Stimulated activated CD4-positive, alpha-beta T cell treated with anti-CD3 and anti-CD28 coated beads, TNF-alpha, amount 100 ng/mL, for 4 hours (primary cell): Measurements from ENCODE around the gene ASRGL1.

Experiments
- DNase-seq, 3 experiments: peaks; one replicate each; pipeline ENCODE4 v3.0.0-alpha.2; 2020; ENCODE audit warnings: low read depth in 3 of 3

ASRGL1 gene

DNA sequence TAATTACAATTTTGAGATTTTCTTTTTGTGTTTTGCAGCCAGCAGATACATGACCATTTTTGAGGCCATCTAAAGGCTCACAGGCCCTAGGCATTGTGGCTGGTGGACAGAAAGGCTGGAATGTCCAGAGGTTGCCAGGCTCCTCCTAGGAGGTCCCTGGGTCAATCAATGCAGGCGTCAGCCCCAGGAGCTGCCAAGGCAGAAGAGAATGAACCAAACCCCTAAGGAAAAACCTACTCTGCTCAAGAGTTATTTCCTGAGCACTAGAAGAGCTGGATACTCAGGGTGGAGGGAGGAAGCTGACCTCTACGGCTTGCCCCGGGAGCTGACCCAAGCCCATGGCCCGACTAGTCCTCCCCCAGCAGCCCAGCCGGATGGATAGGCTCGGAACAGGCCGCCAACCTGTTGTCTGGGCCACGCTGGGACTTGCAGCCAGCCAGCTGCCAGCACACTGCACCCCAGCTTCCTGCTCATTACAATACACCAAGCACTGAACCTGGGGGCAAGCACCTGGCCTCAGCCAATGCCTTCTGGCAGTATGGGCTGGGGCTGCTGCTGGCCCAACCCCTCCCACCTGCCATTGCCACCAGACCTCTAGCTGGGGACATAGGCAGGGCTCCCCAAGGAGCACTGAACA is 75.9 kb downstream of the ASRGL1 start:
- DNase-seq, result no peak

DNA sequence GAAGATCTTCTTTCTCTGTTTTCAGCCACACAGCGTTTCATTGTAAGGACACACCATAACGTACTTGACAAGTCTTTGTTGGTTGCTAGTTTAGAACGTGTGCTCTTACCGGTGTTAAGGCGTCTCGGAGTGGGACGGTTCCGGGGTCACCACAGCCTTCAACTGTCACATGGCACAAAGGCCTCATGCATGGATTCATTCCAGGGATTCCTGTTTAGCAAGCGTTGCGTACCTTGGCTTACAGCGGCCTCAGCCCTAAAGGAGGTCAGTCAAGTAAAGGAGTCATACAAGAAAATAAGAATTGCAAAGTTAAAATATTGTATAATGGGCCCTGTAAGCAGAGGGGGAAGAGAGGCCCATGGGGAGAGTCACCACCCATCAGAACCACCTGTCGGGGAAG is 79.3 kb downstream of the ASRGL1 start:
- DNase-seq, result no peak

DNA sequence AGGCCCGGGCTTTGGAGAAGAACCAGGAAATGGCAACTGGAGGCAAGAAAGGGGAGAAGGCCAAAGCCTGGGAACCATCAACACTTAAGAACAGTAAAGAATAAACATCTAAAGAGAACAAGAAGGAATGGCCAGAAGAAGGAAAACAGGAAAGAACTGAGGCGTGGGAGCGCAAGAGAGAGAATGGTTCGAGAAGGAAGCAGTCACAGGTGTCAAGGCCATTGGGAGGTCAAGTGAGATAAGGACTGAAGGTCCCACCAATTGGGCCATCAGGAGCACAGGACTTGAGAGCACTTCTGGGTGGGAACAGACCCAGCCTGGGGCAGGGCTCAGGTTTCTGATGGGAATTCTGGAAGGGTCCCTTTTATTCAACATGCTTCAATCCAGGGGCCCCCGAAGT is 80.9 kb downstream of the ASRGL1 start:
- DNase-seq, result no peak

DNA sequence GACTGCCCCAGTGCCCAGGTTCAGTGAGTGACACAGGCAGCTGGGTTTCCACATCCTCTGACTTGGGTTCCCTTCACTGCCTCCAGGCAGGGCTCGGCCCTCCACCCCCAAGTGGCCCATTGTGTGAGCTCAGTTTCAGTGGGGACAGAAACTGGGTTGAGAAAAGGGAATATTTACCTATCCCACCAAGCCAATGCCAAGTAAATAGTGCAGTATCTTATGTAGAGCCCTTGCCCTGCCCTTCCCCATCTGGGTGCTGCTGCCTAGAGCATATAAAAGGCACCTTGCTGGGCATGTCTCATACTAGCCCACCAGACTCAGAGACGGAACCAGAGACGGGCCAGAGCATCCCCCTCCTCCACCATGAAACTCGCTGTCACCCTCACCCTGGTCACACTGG is 81.5 kb downstream of the ASRGL1 start, which contains the start of gene SCGB1A1:
Gene SCGB1A1 (plus strand): TSS at position 301 of the 400 bp plus-strand sequence. CDS start 63 bp downstream, at position 364.
- no peak for DNase-seq

DNA sequence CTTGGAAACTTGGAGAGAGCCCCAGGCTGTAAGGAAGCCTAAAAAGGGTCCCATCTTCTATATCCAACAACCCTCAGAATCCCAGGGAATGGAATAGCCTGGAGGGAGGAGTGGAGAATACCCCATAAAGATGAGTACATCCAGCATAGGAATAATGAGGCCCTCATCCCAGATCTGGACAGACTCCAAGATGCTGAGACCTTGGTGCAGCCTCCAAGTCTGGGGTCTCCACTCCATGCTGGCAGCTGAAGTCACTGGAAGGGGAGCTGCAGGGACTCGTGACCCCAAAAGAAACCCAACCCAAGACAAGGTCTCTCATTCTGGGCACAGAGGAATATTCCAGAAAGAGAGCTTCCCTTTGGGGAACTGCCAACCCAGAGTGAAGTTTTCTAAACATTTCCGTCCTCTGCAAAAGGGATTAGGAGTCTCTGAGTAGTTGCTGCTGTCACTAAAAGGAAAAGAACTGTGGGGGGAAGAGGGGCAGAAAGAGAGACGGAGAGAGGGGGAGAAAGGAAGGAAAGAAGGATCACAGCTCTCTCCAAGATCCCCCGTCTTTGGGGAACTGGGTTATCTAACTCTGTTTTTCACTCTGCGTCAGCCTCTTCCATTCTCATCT is 82.2 kb downstream of the ASRGL1 start:
- no peak for DNase-seq

DNA sequence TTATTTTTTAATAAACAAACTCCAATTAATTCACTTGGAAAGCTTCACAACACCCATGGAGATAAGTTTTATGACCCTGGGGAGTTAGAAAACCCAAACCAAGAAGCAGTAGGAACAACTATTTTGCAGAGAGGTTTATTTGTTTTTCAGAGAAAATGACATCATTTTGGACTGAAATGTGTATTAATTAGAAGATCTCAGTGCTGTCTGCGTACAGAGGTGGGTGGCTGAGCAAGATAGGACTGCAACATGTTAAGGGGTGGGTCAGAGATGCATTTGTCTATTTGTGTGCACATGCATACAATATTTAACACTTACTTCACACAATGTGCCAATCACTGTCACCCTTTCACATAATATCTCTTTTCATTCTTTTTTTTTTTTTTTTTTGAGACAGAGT is 82.7 kb downstream of the ASRGL1 start:
- no peak for DNase-seq

DNA sequence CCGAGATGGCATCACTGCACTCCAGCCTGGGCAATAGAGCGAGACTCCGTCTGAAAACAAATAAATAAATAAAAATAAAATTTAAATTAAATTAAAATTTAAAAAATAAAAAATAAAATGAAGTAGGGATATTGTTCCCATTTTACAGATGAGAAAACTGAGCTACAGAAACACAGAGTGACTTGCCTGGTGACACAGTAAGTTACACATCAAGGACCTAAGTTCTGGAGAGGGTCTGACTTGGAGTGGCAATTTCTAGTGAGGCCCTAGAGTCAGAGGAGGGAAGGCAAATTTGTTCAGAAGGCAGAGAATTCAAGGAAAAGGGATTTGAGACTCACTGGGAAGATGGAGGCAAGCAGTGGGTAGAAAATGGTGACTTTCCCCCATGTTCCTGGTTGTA is 83.6 kb downstream of the ASRGL1 start:
- no peak for DNase-seq

DNA sequence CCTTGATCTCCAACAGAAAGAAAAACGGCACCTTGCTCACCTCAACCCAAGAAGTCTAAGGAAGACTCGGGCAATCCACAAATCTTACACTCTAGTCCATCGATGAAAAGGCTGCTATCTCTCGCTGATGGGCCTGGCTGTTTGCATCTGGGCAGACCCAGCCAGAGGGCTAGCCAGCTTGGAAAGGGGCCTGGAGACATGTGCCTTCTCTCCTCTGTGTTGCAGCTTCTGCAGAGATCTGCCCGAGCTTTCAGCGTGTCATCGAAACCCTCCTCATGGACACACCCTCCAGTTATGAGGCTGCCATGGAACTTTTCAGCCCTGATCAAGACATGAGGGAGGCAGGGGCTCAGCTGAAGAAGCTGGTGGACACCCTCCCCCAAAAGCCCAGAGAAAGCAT is 84.7 kb downstream of the ASRGL1 start:
- DNase-seq, result no peak

DNA sequence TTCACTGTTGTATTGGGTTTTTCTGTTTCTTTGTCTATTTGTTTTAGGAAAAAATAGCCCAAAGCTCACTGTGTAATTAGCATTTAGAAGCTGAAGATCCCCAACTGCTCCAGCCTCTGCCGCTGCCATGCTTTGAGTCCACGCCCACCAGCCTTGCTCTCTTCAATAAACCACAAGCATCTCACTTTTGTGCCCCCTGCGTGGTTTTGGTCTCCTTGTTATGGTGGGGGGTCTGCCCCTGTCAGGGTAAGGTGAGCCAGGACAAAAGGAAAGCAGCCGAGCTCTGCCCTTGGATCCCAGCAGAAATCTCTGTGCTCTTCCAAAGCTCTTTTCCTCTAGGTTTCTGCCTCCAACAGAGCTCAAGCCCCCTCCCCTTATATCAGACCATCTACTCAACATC is 85.8 kb downstream of the ASRGL1 start:
- no peak for DNase-seq

DNA sequence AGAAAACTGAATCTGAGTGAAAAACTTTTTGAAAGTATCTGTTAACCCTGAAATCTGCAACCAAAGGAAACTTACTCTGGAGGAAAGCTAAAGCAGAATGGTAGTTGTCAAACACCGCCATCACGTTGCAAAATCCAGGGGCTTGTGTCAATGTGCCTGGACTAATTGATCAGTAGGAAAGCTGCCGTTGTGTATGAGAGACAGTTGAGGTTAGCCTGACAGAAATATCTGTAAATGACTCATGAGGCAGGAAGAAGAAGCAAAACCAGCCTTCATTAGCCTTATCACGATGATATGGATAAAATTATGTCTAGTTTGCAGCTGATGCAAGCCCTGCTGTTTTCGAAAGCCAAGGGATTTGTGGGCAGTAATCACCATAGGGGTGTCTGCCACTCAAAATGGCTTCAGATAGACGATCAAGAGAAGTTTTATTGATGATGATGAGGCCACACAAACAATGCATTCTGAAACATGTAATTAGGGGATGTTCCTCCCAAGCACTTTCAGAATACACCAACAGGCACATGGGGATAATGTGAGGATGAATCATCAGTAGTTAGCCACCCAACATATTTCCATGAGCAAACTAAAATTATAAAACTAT is 90.5 kb downstream of the ASRGL1 start:
- DNase-seq, result no peak

DNA sequence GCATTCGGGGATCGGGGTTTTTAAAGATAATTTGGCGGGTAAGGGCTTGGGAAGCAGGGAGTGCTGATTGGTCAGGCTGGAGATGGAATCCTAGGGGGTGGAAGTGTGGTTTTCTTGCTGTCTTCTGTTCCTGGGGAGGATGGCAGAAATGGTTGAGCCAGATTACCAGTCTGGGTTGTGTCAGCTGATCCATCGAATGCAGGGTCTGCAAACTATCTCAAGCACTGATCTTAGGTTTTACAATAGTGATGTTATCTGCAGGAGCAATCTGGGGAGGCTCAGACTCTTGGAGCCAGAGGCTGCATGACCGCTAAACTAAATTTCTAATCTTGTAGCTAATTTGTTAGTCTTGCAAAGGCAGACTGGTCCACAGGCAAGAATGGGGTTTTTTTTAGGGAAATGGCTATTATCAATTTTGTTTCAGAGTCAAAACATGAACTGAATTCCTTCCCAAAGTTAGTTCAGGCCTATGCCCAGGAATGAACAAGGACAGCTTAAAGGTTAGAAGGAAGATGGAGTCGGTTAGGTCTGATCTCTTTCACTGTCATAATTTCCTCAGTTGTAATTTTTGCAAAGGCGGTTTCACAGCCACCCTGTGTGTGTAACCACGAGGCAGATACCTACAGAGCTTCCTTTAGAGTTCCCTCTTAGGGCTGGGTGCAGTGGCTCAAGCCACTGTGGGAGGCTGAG is 91.8 kb downstream of the ASRGL1 start:
- no peak for DNase-seq

DNA sequence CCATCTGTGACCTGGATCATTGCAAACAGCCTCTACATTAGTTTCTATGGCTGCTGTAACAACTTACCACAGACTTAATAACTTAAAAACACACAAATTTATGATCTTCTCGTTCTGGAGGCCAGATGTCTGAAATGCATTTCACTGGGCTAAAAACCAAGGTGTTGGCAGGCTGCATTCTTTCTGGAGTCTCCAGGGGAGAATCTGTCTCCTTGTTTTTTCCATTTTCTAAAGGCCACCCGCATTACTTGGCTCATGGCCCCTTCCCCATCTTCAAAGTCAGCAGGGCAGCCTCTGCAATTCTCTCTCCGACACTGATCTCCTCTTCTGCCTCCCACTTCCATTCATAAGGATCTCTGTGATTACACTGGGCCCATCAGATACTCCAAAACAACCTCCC is 93.2 kb downstream of the ASRGL1 start:
- DNase-seq, result no peak

DNA sequence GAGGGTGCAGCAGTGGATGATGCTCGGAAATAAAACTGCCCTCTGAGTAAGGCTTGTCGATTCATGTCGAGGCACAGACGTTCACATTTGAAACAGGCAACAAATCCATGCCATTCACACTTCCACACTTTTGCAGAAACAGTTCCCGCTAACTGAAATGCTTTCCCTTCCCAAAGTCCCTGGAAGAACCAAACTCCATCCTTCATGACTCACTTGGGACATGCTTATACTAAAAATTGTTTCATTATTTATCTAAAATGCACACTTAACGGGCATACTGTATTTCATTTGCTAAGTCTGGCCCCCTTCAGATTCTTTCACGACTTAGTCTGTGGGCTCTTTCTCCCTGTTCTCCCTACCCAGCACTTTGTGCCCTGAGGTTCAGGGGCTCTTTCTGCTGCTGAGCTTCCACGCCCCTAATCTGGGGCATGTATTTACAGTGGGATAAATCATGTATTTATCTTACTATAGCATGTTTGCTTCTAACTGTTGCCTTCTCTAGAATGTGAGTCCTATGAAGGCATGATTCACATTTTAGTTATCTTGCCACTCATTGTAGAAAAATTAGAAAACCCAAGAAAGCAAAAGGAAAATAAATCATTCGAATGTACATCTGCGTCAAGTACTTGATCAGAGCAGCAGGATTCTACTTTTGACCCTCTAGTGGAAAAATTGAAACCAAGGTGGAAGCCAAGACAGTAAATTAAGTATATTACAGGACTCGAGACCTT is 94.1 kb downstream of the ASRGL1 start:
- DNase-seq, result no peak

DNA sequence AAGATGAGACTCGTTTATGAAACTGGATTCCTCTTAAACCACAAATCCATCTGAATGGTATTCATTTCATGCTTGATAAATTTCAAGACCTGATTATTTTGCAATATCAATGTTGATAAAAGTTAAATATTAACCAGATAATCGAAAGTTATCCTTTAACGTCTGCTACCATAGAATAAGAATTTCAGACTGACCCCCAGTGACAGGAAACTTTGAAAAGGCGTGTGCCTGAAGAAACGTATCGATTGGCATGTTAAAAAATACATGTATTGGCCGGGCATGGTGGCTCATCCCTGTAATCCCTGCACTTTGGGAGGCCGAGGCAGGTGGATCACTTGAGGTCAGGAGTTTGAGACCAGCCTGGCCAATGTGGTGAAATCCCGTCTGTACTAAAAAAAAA is 95.4 kb downstream of the ASRGL1 start:
- DNase-seq, result no peak

DNA sequence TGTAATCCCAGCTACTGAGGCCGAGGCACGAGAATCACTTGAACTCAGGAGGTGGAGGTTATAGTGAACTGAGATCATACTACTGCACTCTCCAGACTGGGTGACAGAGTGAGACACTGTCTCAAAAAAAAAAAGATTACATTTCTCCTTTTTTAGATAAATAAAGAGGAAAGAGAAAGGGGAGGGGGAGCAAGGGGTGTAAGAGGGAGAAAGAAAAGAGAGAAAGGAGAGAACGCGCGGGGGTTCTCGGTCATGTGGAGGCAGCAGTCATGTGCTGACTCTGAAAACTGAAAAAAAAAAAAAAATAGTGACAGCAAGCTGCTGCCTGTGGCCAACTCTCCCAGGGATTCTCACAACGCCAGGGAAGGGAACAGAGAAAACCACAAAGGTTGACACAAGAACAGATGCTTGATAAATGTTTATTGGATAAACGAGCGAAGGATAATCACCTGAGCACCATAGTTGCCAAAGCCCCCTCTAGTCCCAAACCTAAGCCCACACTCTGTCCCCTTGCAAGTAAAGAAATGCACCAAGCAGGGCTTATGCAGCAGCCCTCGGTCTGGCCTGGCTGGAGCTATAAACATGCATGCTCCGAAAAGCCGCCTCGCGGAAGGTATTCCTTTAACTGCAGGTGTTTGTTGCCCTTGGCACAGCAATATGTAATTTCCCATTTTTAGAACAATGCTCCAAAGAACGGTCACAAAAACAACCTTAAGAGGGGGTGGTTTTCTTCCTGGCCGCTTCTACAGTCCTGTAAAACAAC is 96.1 kb downstream of the ASRGL1 start:
- no peak for DNase-seq

DNA sequence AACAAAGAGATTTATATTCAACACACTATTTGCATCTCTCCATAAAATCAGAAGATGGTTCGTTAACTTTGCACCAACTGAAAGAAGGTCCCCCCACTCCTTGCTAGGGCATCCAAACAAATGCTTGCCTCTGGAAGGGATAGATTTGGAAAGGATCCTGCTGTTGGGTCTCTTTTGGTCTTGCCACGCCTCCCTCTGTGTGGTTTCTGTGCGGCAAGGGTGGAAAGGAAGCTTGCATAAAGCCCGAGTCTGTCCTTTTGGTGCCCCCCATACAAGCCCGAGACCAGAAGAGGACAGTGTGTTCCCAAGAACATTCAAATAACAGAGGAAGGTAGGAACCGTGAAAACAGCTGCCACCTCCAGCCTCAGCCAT is 96.6 kb downstream of the ASRGL1 start:
- no peak for DNase-seq

DNA sequence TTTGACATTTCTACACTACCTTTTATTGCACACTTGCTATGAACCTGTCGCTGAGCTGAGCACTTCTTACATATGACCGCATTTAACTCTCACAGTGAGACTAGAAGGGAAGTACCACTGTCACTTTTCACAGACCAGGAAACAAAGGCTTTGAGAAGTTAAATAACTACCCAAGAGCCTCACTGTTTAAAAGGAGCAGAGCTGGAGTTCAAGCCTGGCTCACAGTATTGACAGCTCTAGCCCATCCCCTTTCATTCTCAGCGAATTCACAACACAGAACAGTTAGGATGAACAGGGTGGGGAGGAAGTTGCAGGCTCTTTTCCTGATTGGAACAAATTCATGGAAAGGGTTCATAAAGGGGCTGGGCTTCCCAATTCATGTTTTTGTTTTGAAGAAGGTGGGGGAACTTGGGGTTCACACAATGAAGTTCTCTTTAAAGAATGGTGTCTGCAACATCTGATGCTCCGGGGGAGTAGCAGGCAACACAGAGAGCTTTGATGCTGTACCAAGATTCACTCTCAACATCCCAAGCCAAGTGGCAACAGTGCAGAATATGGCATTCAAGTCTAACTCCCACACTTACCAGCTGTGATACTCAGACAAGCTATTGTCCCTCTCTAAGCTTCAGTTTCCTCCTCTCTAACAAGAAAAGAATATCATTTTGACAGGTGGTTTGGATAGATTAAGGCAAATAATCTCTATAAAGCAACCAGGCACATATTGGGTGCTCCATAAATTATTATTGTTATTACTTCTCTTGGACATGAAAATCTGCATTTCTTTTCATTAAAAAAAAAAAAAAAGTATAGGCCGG is 98.8 kb downstream of the ASRGL1 start:
- DNase-seq, result no peak

DNA sequence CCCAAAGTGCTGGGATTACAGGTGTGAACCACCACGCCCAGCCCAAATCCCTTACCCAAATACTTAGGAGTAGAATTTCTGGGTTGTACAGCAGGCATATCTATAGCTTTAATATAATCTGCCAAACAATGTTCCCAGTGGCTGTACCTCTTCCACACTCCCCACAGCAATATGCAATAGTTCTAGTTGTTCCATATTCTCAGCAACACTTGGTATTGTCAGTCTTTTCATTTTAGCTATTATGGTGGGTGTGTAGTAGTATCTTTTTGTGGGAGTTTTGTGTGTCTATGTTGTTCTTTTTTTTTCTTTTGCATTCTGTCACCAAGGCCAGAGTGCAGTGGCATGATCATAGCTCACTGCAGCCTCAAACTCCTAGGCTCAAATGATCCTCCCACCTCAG is 100.4 kb downstream of the ASRGL1 start:
- no peak for DNase-seq

DNA sequence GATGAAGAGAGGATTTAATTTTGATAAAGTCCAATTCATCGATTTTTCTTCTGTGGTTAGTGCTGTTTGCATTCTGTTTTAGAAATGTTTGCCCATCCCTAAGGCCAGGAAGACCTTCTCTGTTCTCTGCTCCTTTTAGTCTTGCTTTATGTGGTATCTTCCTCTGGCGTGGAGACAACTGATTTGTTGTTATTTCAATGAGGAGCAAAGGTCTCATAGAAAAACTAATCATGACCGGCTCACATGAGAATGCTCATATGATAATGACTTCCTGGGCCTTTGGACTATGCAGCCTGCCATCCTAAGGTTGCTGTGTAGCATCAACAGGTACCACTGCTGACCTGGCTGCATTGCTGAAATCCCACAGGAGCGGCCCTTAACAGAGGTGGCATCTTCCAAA is 101.4 kb downstream of the ASRGL1 start:
- DNase-seq, result no peak

DNA sequence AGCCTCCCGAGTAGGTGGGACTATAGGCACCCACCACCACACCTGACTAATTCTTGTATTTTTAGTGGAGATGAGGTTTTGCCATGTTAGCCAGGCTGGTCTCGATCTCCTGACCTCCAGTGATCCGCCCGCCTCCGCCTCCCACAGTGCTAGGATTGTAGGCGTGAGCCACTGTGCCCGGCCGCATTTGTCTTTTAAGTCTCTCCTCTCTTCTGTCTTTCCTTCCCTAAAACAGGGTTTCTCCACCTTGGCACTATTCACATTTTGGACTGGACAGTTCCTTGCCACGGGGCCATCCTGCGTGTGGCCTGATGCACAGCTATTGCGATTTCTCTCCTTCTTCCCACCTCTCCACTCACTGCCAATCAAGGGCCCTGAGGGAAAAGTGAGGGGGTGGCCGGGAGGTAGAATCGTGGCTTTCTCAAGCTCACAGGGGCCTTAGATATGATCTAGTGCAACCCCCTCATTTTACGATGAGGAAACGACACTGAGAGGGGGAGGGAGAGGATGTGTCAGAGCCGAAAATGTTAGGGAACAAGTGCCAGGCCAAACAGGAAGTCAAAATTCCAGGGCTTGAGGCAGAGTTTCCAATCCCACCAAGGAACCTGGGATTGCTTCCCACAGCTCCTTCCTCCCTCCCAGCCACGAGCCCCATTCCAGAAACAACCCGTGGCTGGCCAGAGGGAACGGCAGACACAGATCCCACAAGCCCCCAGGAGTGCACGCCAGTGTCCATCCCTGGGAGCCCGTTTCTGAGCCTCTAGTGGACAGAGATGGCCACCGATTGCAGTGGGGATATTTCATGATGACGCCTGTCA is 102.7 kb downstream of the ASRGL1 start:
- DNase-seq, result no peak
